A673 (cell line): ENCODE data around the gene LRRC74B. TPM values are rescaled to one million over a fixed set of nuclear protein-coding genes. Genes with fewer than 3 reads are reported as not detected.

Source experiments
- BruUV-seq: library from RNA; stranded (reverse); fragments of 400-500 nt; replicated peaks from 2 replicates; lab custom pipeline; 2021; lab: Mats Ljungman, UMichigan
- CTCF ChIA-PET: fragments of 300-600 bp; sonication (Branson Sonifier 250); formaldehyde crosslinking; loops from one replicate; lab custom pipeline; 2022; ENCODE audit warnings: antibody characterized with exemption; lab: Charles Lee
- POLR2A ChIA-PET: fragments of 300-600 bp; sonication (Branson Sonifier 250); formaldehyde crosslinking; loops from one replicate; lab custom pipeline; 2022; ENCODE audit warnings: antibody characterized with exemption; ENCODE audit not compliant: low non-redundant PET; lab: Charles Lee
- DNase-seq: peaks from one replicate; pipeline ENCODE4 v3.0.0-alpha.2; 2015; ENCODE audit warnings: low spot score
- H3K27ac ChIP-seq: fragments of 200-600 bp; sonication (generic); 2 replicates; pipeline ENCODE4 v1.5.1; 2016; ENCODE audit warnings: mixed run types, low read depth, mild to moderate bottlenecking, mixed read lengths, antibody characterized with exemption, low read length; ENCODE audit not compliant: poor library complexity, severe bottlenecking
- H3K27me3 ChIP-seq: fragments of 200-600 bp; sonication (generic); replicated peaks from 2 replicates; pipeline ENCODE4 v1.6.1; 2017; ENCODE audit warnings: mixed run types, low read depth, mild to moderate bottlenecking, mixed read lengths, antibody characterized with exemption, low read length; ENCODE audit not compliant: insufficient read depth, poor library complexity
- H3K36me3 ChIP-seq: fragments of 200-600 bp; sonication (generic); 2 replicates; pipeline ENCODE4 v1.6.1; 2016; ENCODE audit warnings: mixed run types, mild to moderate bottlenecking, mixed read lengths, antibody characterized with exemption, low read length; ENCODE audit not compliant: insufficient read depth, poor library complexity, severe bottlenecking
- H3K4me1 ChIP-seq: fragments of 200-600 bp; sonication (generic); 2 replicates; pipeline ENCODE4 v1.6.1; 2017; ENCODE audit warnings: mixed run types, mild to moderate bottlenecking, mixed read lengths, antibody characterized with exemption, low read length; ENCODE audit not compliant: insufficient read depth, poor library complexity, severe bottlenecking
- H3K4me3 ChIP-seq: fragments of 200-600 bp; sonication (generic); 2 replicates; pipeline ENCODE4 v1.5.1; 2016; ENCODE audit warnings: low read depth, mixed run types, mild to moderate bottlenecking, mixed read lengths, low read length; ENCODE audit not compliant: poor library complexity, severe bottlenecking
- H3K9me3 ChIP-seq: fragments of 200-600 bp; sonication (generic); 2 replicates; pipeline ENCODE4 v1.6.1; 2016; ENCODE audit warnings: mixed run types, low read depth, mild to moderate bottlenecking, mixed read lengths, antibody characterized with exemption, low read length; ENCODE audit not compliant: poor library complexity, severe bottlenecking
- EZH2 ChIP-seq: fragments of 200-600 bp; sonication (generic); IDR thresholded peaks from 2 replicates; pipeline ENCODE4 v1.6.1; 2017; ENCODE audit warnings: borderline replicate concordance, low read depth, mild to moderate bottlenecking, mixed read lengths, antibody characterized with exemption, low read length; ENCODE audit not compliant: poor library complexity, severe bottlenecking
- intact Hi-C: fragments of 100-400 bp; cut with micrococcal nuclease; formaldehyde crosslinking; loops from one replicate; pipeline ENCODE4 v1.10.0; 2022; ENCODE audit not compliant: unreplicated experiment
- total RNA-seq: library from RNA; stranded (reverse); gene quantifications from 2 replicates; pipeline ENCODE4 v1.2.3, GENCODE V29; 2021
- TF ChIP-seq, protein P1 (sequence below): fragments of 300-800, 200-600 bp; sonication (generic); conservative IDR thresholded peaks from 2 replicates; pipeline ENCODE4 v1.5.1; 2017; ENCODE audit warnings: low read depth, mild to moderate bottlenecking, antibody characterized with exemption, low read length, moderate library complexity, mixed read lengths

The LRRC74B gene
- total RNA-seq, 1 experiment from 2014 or later = not detected

DNA sequence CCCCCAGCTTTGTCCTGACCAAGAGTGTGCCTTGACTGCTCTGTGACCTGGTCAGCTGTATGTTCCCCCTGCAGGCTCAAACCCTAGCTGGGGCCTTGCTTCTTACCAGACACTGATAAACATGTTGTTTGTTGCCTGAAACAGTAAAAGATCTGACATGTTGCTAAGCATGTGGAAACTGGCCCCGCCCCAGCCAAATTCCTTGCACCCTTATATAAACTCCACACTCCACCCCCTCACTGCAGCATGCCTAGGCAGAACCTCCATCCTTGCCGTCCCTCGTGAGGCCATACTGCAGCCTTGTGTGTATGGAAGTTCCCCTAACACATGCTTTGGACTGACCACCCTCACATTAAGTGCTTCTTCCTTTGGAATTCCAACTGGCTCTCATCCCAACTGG, 27.3 kb downstream of the LRRC74B start:
- Histone ChIP-seq H3K4me1 (no peaks in the 10 kb centered on the region), H3K27ac (no peak overlapping the region), H3K27me3 (no peaks in the 10 kb centered on the region), H3K4me3 (no peak overlapping the region), H3K36me3 (no peaks in the 10 kb centered on the region), H3K9me3 (no peaks in the 10 kb centered on the region)
- no TSS peak for BruUV-seq
- CTCF ChIA-PET = no interaction called here
- TF ChIP-seq, protein P1, sequence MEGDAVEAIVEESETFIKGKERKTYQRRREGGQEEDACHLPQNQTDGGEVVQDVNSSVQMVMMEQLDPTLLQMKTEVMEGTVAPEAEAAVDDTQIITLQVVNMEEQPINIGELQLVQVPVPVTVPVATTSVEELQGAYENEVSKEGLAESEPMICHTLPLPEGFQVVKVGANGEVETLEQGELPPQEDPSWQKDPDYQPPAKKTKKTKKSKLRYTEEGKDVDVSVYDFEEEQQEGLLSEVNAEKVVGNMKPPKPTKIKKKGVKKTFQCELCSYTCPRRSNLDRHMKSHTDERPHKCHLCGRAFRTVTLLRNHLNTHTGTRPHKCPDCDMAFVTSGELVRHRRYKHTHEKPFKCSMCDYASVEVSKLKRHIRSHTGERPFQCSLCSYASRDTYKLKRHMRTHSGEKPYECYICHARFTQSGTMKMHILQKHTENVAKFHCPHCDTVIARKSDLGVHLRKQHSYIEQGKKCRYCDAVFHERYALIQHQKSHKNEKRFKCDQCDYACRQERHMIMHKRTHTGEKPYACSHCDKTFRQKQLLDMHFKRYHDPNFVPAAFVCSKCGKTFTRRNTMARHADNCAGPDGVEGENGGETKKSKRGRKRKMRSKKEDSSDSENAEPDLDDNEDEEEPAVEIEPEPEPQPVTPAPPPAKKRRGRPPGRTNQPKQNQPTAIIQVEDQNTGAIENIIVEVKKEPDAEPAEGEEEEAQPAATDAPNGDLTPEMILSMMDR = no peak
- TF ChIP-seq EZH2 = no peak
- intact Hi-C loops = loop anchor here (5.0 kb wide), 1 partner anchor 41 kb away; the partner anchor contains the start of gene SLC7A4
- DNase-seq = no peak
- POLR2A ChIA-PET = no interaction called here

DNA sequence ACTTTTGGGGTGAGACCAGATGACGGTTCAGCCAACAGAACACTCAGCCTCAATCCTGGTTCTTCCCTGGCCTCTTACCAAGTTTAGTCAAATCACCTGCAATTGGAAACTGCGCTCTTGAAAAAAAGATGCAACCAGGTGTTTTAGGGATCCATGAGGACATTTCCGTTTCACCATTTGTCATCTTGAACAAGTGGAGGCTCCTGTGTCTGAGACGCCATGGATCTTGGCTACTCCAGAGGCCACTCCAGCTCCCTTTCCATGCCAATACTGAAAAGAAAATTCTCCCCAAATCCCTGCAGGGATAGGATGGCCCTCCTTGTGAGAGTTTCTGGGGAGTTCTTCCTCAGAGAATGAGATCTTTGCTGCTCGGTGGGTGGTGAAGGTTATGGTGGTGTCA, 27.7 kb downstream of the LRRC74B start:
- Histone ChIP-seq H3K9me3 (no peaks in the 10 kb centered on the region), H3K4me3 (no peak overlapping the region), H3K27ac (no peak overlapping the region), H3K36me3 (no peaks in the 10 kb centered on the region), H3K4me1 (no peaks in the 10 kb centered on the region), H3K27me3 (no peaks in the 10 kb centered on the region)
- TF ChIP-seq EZH2 = no peak
- TF ChIP-seq, protein P1 = no peak
- intact Hi-C loops = loop anchor here (5.0 kb wide), 1 partner anchor 41 kb away; the partner anchor contains the start of gene SLC7A4
- DNase-seq = no peak
- BruUV-seq = no TSS peak
- CTCF ChIA-PET = no interaction called here
- POLR2A ChIA-PET = no interaction called here

DNA sequence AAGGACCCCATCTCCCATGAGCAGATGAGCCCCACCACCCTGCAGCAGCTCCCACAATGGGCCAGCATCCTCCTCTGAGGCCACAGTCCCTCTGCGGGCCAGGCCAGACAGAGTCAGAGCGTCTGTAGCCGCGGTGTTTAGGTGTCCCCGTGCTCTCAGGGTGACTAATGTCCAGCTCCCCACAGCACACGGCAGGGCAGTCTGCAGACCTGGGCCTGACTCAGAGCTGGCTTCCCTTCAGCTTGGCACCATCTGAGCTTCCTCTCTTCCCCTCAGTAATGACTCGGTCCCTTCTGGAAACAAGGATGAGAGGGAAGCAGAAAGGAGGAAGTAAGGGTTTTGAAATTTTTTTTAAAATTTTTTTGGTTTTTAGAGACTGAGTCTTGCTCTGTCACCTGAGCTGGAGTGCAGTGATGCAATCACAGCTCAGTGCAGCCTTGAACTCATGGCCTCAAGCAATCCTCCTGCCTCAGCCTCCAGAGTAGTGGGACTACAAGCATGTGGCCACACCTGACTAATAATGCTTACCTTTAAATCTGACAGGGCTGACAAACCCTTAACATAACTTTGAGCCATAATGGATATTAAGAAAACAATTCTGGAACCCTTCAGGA, 28.5 kb downstream of the LRRC74B start:
- no peaks in the 10 kb centered on the region for H3K9me3 ChIP-seq
- DNase-seq = no peak
- ChIA-PET POLR2A (no interaction called here), CTCF (interaction anchor here (0.6 kb wide), 1 partner anchor 17 kb away, joined by 6 read pairs; no protein-coding TSS in a partner anchor)
- intact Hi-C loops = loop anchor here (5.0 kb wide), 1 partner anchor 42 kb away; the partner anchor contains the start of gene SLC7A4
- H3K4me3 ChIP-seq = no peak overlapping the region
- no peaks in the 10 kb centered on the region for H3K36me3 ChIP-seq
- no peak for TF ChIP-seq EZH2
- TF ChIP-seq, protein P1 = no peak
- BruUV-seq = no TSS peak
- H3K4me1 ChIP-seq = no peaks in the 10 kb centered on the region
- no peaks in the 10 kb centered on the region for H3K27me3 ChIP-seq
- no peak overlapping the region for H3K27ac ChIP-seq
